Lung (tissue), 12 donors: Measurements from ENCODE around the gene FAAP24. TPM values are rescaled to one million over a fixed set of nuclear protein-coding genes. Genes with fewer than 3 reads are reported as not detected.
A peak's percentile ranks its signal among the peaks of the same experiment; 100 is the strongest.
"Not testable (repeated sequence)": the region's sequence is repeated elsewhere in the genome, so short reads cannot be mapped to it uniquely, and the experiment has no call there.

ENCODE experiments used
- ATAC-seq: fragments of 200-7000 bp; cut with Tn5 transposase; one replicate; pipeline ENCODE4 v1.9.1; 2020; ENCODE audit warnings: moderate number of reproducible peaks; ENCODE audit not compliant: insufficient read depth, low FRiP score
- DNase-seq, 3 donors: peaks; one replicate each; pipeline ENCODE4 v3.0.0-alpha.2; 2013 to 2017
- H3K27ac ChIP-seq, 2 donors: one replicate each; pipeline ENCODE4 v1.5.1; 2013; ENCODE audit warnings: mild to moderate bottlenecking in 2 of 2, moderate library complexity in 2 of 2, control low read depth in 1 of 2, inconsistent platforms in 1 of 2, low read depth in 1 of 2, low read length in 1 of 2
- H3K27me3 ChIP-seq, 3 donors: one replicate each; pipeline ENCODE4 v1.5.1; 2013; ENCODE audit warnings: low read length in 2 of 3; ENCODE audit not compliant: control insufficient read depth in 3 of 3, insufficient read depth in 3 of 3
- H3K36me3 ChIP-seq, 4 donors: one replicate each; pipeline ENCODE4 v1.5.1; 2013; ENCODE audit warnings: low read length in 4 of 4, mild to moderate bottlenecking in 1 of 4, moderate library complexity in 1 of 4; ENCODE audit not compliant: control insufficient read depth in 4 of 4, insufficient read depth in 4 of 4
- H3K4me1 ChIP-seq, 5 donors: one replicate each; pipeline ENCODE4 v1.5.1; 2013; ENCODE audit warnings: low read length in 5 of 5, mild to moderate bottlenecking in 2 of 5, moderate library complexity in 1 of 5; ENCODE audit not compliant: control insufficient read depth in 5 of 5, insufficient read depth in 5 of 5
- H3K4me3 ChIP-seq: one replicate; pipeline ENCODE4 v1.5.1; 2013; ENCODE audit warnings: mild to moderate bottlenecking, control low read depth, moderate library complexity
- H3K9ac ChIP-seq, 2 donors: one replicate each; pipeline ENCODE4 v1.5.1; 2013; ENCODE audit warnings: low read length in 2 of 2, control low read depth in 1 of 2; ENCODE audit not compliant: insufficient read depth in 1 of 2
- H3K9me3 ChIP-seq, 4 donors: one replicate each; pipeline ENCODE4 v1.5.1; 2013; ENCODE audit warnings: low read length in 3 of 4, mild to moderate bottlenecking in 1 of 4, moderate library complexity in 1 of 4; ENCODE audit not compliant: control insufficient read depth in 4 of 4, insufficient read depth in 3 of 4
- WGBS, 2 donors: extraction: QIAGEN DNeasy Blood & Tissue Kit; methylation state at CpG; one replicate each; pipeline ENCODE4 v1.1.7; 2013; 5-methylcytosine and 5-hydroxymethylcytosine counted together
- polyA plus RNA-seq, 2 donors: library from polyadenylated mRNA; stranded (reverse); fragments of 200-250 nt; gene quantifications; one replicate each; pipeline ENCODE4 v1.2.1, GENCODE V29; 2013
- total RNA-seq, 2 donors: library from RNA; depleted of rRNA in 1 of 2; stranded (reverse); fragments of >200 nt in 1 of 2; gene quantifications; one replicate each; pipeline ENCODE4 v1.2.1, GENCODE V29; 2014 to 2021
- TF ChIP-seq, protein P1 (sequence below): IDR thresholded peaks from 2 replicates; pipeline ENCODE4 v1.5.1; 2012; ENCODE audit warnings: mild to moderate bottlenecking; ENCODE audit errors: control extremely low read depth, extremely low read depth
- donor health status: control.
- donor health status: control.
- donor health status: Bipolar disorder and iron deficiency.
- donor health status: healthy.
- donor health status: DM: yes; HTN: yes; CAD: no.

The FAAP24 gene
- total and polyA plus RNA-seq, 4 donors, result 0.59 to 2.3 (median 1.5) TPM

DNA sequence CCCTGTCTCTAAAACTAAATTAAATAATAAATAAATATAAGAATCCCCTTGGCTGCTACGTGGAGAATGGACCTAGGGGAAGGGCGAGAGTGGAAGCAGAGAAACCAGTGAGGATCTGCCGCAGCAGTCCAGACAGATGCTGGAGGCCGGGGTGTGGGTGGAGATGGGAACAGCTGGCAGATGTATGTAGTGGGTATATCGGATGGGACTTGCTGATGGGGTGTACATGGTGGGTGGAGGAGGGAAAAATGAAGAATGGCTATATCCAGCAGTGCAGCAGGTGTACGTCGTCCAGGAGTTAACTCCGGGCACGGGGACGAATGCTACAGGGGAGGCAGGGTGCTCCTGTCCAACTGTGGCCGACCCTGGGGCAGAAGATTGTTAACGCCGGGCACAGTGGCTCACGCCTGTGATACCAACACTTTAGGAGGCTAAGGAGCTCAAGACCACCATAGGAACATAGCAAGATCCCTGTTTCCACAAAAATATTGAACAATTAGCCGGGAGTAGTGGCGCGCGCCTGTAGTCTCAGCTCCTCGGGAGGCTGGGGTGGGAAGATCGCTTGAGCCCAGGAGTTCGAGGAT is 938 bp upstream of the FAAP24 start:
- no peak for ATAC-seq
- WGBS, 2 donors, result 25 to 29% methylated on average over 21 of the region's 21 CpGs
- H3K27ac ChIP-seq, result no peak overlapping the region

GRCh38 chr19:32976223-32976805 is 4.3 kb downstream of the FAAP24 start:
- no peak for ATAC-seq
- no peak overlapping the region for H3K27ac ChIP-seq

More for the DNA sequence above, 938 bp upstream of the FAAP24 start:
- peaks cover 0 to 1% (median 0%) of the 10 kb centered on the region in 4 donors for H3K9me3 ChIP-seq
- H3K4me1 ChIP-seq, result peaks cover 0 to 7% (median 4%) of the 10 kb centered on the region in 5 donors
- peak overlapping the region; percentile 28 to 74 for H3K9ac ChIP-seq
- peak overlapping the region; percentile 73 for H3K4me3 ChIP-seq
- DNase-seq, result peak in 1 of 3 donors; percentile 3
- H3K36me3 ChIP-seq, result peaks cover 0 to 9% (median 9%) of the 10 kb centered on the region in 4 donors
- TF ChIP-seq, protein P1, sequence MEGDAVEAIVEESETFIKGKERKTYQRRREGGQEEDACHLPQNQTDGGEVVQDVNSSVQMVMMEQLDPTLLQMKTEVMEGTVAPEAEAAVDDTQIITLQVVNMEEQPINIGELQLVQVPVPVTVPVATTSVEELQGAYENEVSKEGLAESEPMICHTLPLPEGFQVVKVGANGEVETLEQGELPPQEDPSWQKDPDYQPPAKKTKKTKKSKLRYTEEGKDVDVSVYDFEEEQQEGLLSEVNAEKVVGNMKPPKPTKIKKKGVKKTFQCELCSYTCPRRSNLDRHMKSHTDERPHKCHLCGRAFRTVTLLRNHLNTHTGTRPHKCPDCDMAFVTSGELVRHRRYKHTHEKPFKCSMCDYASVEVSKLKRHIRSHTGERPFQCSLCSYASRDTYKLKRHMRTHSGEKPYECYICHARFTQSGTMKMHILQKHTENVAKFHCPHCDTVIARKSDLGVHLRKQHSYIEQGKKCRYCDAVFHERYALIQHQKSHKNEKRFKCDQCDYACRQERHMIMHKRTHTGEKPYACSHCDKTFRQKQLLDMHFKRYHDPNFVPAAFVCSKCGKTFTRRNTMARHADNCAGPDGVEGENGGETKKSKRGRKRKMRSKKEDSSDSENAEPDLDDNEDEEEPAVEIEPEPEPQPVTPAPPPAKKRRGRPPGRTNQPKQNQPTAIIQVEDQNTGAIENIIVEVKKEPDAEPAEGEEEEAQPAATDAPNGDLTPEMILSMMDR, result no peak
- H3K27me3 ChIP-seq, result no peaks in the 10 kb centered on the region

DNA sequence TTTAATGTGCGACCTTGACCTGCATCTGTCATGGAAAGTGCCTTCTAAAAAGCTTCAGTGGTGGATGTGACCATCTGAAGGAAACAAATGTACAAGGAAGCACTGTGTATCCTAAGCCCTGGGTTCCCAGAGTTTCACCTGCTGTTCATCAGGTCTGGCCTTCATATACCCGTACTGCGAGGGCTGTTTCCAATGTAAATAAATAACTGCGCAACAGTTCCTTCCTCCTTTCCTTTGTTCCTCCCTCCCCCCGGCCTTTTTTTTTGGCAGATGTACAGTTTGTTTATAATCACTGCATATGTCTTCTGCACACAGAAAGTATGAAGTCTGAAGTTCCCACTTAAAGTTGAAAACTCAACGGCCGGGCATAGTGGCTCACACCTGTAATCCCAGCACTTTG is 5.2 kb downstream of the FAAP24 start:
- ATAC-seq (no peak), DNase-seq (peak; percentile 22 to 68 (median 61))
- TF ChIP-seq, protein P1, result no peak
- peaks cover 0 to 6% (median 2%) of the 10 kb centered on the region in 5 donors for H3K4me1 ChIP-seq
- peak overlapping the region in 1 of 2 donors; percentile 5 for H3K9ac ChIP-seq
- H3K27me3 ChIP-seq, result no peaks in the 10 kb centered on the region
- H3K27ac ChIP-seq, result no peak overlapping the region
- no peak overlapping the region for H3K4me3 ChIP-seq
- no peaks in the 10 kb centered on the region for H3K9me3 ChIP-seq
- WGBS, 2 donors, result 30 to 69% methylated on average over 7 of the region's 7 CpGs
- H3K36me3 ChIP-seq, result peaks cover 0 to 3% (median 0%) of the 10 kb centered on the region in 4 donors

More at GRCh38 chr19:32976223-32976805, 4.3 kb downstream of the FAAP24 start:
- H3K9me3 ChIP-seq, result no peaks in the 10 kb centered on the region
- DNase-seq, result peak; percentile 68 to 70 (median 69)
- H3K9ac ChIP-seq, result no peak overlapping the region
- peaks cover 0 to 6% (median 2%) of the 10 kb centered on the region in 5 donors for H3K4me1 ChIP-seq
- WGBS, 2 donors, result 46 to 52% methylated on average over 14 of the region's 14 CpGs
- peaks cover 0 to 3% (median 0%) of the 10 kb centered on the region in 4 donors for H3K36me3 ChIP-seq
- TF ChIP-seq, protein P1, result peak; percentile 59
- H3K27me3 ChIP-seq, result no peaks in the 10 kb centered on the region
- no peak overlapping the region for H3K4me3 ChIP-seq

- H3K4me1 ChIP-seq, H3K27ac ChIP-seq, DNase-seq, H3K36me3 ChIP-seq, H3K4me3 ChIP-seq, H3K9ac ChIP-seq, H3K9me3 ChIP-seq, H3K27me3 ChIP-seq, ATAC-seq: not testable (repeated sequence)
- 95 to 97% methylated on average over 4 of the region's 4 CpGs for WGBS, 2 donors
These were observed 5.8 kb downstream of the FAAP24 start for GRCh38 chr19:32977813-32978212.

- H3K9ac ChIP-seq, DNase-seq, H3K27me3 ChIP-seq, H3K4me1 ChIP-seq, ATAC-seq, H3K27ac ChIP-seq, H3K4me3 ChIP-seq, H3K9me3 ChIP-seq, H3K36me3 ChIP-seq: not testable (repeated sequence)
- WGBS, 2 donors, result 85% methylated on average over 6 to 7 of the region's 7 CpGs
These were observed 7.8 kb downstream of the FAAP24 start for GRCh38 chr19:32979807-32980206.

DNA sequence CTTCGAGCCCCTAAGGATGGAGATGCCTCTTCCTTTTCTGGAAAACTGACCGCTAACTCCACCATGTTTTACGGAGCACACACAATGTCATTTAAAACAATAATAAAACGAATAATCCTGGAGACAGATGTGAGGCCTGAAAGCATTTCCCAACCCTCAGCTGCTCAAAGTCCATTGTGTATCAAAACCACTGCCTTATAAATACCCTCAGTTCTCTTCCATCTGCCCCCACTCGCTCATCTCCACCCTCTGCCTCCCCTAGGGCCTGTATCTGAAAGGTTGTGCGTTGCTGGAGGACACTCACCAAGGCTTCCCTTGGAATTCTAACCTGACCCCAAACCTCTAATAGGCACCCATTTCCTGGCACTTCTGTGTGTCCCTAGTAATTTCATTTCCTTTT is 10.4 kb downstream of the FAAP24 start:
- not testable (repeated sequence) for H3K4me3 ChIP-seq, ATAC-seq, H3K9me3 ChIP-seq, H3K9ac ChIP-seq, H3K4me1 ChIP-seq, H3K36me3 ChIP-seq, H3K27ac ChIP-seq, H3K27me3 ChIP-seq, DNase-seq
- WGBS, 2 donors, result 97% methylated on average over 6 of the region's 6 CpGs
